HepG2 (cell line): Measurements from ENCODE around the gene SKP2. TPM values are rescaled to one million over a fixed set of nuclear protein-coding genes. Genes with fewer than 3 reads are reported as not detected.
A peak's percentile ranks its signal among the peaks of the same experiment; 100 is the strongest.

ENCODE experiments used
- DR1 ChIP-seq: sonication (generic); formaldehyde crosslinking; IDR thresholded peaks from 2 replicates; pipeline ENCODE4 v1.8.0; 2021; ENCODE audit warnings: mild to moderate bottlenecking, missing genetic modification reagents, inconsistent platforms
- MXI1 ChIP-seq: IDR thresholded peaks from 3 replicates; pipeline ENCODE4 v1.6.1; 2012; ENCODE audit warnings: low read depth, low read length, inconsistent platforms, borderline replicate concordance
- SKI ChIP-seq: fragments of 450-650 bp; IDR thresholded peaks from one replicate; pipeline ENCODE4 v1.6.1; 2018; ENCODE audit warnings: mild to moderate bottlenecking; ENCODE audit not compliant: partially characterized antibody
- SP5 ChIP-seq: IDR thresholded peaks from 2 replicates; pipeline ENCODE4 v1.6.1; 2016; ENCODE audit warnings: low read depth, borderline replicate concordance
- SUZ12 ChIP-seq: fragments of 150-350 bp; IDR thresholded peaks from 2 replicates; pipeline ENCODE4 v1.6.1; 2014; ENCODE audit warnings: low read depth, low read length
- ZNF382 ChIP-seq: sonication (generic); formaldehyde crosslinking; IDR thresholded peaks from 2 replicates; pipeline ENCODE4 v1.5.0; 2020; ENCODE audit warnings: missing genetic modification reagents, mild to moderate bottlenecking, borderline replicate concordance
- ZNF572 ChIP-seq: sonication (generic); formaldehyde crosslinking; IDR thresholded peaks from 2 replicates; pipeline ENCODE4 v1.5.1; 2020; ENCODE audit warnings: mild to moderate bottlenecking, missing genetic modification reagents
- ZNF616 ChIP-seq: sonication (generic); formaldehyde crosslinking; IDR thresholded peaks from 2 replicates; pipeline ENCODE4 v1.5.0; 2020; ENCODE audit warnings: low read depth, mild to moderate bottlenecking, missing genetic modification reagents
- polyA plus RNA-seq, 8 experiments: library from polyadenylated mRNA; depleted of rRNA in 3 of 8; stranded (reverse) in 7 of 8; unstranded in 1 of 8; fragments of >200 nt; fragmentation: Illumina TruSeq in 4 of 8; extraction: Trizol in 4 of 8; gene quantifications; 2 replicates each; pipeline versions ENCODE4 v1.2.1 to v1.2.3, GENCODE V29; 2011 to 2016; ENCODE audit warnings: low read depth in 4 of 8, missing spikeins in 1 of 8, mixed read lengths in 1 of 8; ENCODE audit not compliant: insufficient read depth in 1 of 8
- total RNA-seq, 5 experiments: library from RNA; depleted of rRNA; stranded (reverse); fragments of >200 nt; fragmentation: Illumina TruSeq; extraction: Trizol; gene quantifications; 2 replicates each; pipeline ENCODE4 v1.2.3, GENCODE V29; 2016; ENCODE audit warnings: low read depth in 1 of 5
- TF ChIP-seq, protein P1 (sequence below): sonication (generic); formaldehyde crosslinking; IDR thresholded peaks from 2 replicates; pipeline ENCODE4 v1.5.0; 2020; ENCODE audit warnings: mild to moderate bottlenecking, missing genetic modification reagents
- TF ChIP-seq, protein P2 (sequence below): sonication (generic); formaldehyde crosslinking; IDR thresholded peaks from 2 replicates; pipeline ENCODE4 v1.4.0; 2020; ENCODE audit warnings: missing genetic modification reagents
- TF ChIP-seq, protein P3 (sequence below): sonication (generic); formaldehyde crosslinking; IDR thresholded peaks from 2 replicates; pipeline ENCODE4 v1.8.0; 2022; ENCODE audit warnings: mild to moderate bottlenecking, missing genetic modification reagents, moderate library complexity
- TF ChIP-seq, protein P4 (sequence below), 2 experiments: sonication (generic) in 1 of 2; formaldehyde crosslinking in 1 of 2; IDR thresholded peaks; 2 replicates each; pipeline versions ENCODE4 v1.4.0 to v1.6.1; 2016 to 2020; ENCODE audit warnings: borderline replicate concordance in 1 of 2, low read depth in 1 of 2, mild to moderate bottlenecking in 1 of 2, missing genetic modification reagents in 1 of 2

The SKP2 gene
- total and polyA plus RNA-seq, 2 of the 13 experiments (the other 11 are each of a cell fraction or from before 2014, with no cell fraction given): 29.6 to 84.1 TPM

DNA sequence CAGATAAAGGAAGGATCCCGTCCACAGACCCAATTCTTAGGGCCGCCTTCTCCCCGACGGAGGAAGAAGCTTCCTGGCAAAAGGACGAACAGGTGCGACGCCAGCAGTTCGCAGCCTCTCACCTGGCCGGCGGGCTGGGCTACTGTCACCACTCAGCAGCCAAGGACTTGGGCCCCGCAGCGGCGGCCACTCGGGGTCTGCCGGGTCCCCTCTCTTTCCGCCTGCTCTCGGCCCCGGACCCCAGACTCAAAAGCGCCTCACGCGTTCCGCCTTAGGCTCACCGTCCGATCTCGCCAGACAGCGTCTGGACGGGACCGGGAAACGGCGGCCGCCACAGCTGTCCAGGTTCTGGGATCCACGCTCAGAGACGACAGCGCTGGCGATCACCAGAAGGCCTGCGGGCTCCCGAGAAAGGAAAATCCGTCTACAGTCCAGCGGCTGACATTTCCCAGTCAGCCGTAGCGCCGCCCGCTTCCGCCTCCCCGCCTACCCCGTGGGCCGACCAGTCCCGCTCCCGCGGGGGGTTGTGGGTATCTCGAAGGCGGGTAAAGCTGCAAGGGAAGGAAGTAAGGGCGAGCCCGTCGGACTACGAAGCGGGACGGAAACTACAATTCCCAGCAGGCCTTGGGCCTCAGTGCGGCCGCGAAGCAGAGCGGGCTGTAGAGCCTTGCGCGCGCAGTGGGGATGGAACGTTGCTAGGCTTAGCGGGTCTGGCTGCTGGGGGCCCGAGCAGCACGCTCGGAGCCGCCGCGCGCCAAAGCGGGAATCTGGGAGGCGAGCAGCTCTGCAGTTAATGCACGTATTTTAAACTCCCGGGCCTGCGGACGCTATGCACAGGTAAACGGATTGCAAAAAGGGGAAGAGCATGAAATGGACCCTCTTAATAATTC, at the start of gene SKP2, which contains the start of gene LMBRD2 (continued):
- TF ChIP-seq, protein P1, sequence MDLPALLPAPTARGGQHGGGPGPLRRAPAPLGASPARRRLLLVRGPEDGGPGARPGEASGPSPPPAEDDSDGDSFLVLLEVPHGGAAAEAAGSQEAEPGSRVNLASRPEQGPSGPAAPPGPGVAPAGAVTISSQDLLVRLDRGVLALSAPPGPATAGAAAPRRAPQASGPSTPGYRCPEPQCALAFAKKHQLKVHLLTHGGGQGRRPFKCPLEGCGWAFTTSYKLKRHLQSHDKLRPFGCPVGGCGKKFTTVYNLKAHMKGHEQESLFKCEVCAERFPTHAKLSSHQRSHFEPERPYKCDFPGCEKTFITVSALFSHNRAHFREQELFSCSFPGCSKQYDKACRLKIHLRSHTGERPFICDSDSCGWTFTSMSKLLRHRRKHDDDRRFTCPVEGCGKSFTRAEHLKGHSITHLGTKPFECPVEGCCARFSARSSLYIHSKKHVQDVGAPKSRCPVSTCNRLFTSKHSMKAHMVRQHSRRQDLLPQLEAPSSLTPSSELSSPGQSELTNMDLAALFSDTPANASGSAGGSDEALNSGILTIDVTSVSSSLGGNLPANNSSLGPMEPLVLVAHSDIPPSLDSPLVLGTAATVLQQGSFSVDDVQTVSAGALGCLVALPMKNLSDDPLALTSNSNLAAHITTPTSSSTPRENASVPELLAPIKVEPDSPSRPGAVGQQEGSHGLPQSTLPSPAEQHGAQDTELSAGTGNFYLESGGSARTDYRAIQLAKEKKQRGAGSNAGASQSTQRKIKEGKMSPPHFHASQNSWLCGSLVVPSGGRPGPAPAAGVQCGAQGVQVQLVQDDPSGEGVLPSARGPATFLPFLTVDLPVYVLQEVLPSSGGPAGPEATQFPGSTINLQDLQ: no peak
- TF ChIP-seq ZNF572 (CRISPR knock-in tag) (0 out of 2 replicates have a peak, but pooled peaks have one; percentile 47), ZNF616 (CRISPR knock-in tag) (0 out of 2 replicates have a peak, but pooled peaks have one; percentile 67), SKI (peak; percentile 42), SP5 (CRISPR knock-in tag) (peak; percentile 56), SUZ12 (peak; percentile 89), DR1 (CRISPR knock-in tag) (peak; percentile 79), MXI1 (peak; percentile 91; the same call in 2 of the 3 replicates), ZNF382 (CRISPR knock-in tag) (no peak)
- TF ChIP-seq, protein P2, sequence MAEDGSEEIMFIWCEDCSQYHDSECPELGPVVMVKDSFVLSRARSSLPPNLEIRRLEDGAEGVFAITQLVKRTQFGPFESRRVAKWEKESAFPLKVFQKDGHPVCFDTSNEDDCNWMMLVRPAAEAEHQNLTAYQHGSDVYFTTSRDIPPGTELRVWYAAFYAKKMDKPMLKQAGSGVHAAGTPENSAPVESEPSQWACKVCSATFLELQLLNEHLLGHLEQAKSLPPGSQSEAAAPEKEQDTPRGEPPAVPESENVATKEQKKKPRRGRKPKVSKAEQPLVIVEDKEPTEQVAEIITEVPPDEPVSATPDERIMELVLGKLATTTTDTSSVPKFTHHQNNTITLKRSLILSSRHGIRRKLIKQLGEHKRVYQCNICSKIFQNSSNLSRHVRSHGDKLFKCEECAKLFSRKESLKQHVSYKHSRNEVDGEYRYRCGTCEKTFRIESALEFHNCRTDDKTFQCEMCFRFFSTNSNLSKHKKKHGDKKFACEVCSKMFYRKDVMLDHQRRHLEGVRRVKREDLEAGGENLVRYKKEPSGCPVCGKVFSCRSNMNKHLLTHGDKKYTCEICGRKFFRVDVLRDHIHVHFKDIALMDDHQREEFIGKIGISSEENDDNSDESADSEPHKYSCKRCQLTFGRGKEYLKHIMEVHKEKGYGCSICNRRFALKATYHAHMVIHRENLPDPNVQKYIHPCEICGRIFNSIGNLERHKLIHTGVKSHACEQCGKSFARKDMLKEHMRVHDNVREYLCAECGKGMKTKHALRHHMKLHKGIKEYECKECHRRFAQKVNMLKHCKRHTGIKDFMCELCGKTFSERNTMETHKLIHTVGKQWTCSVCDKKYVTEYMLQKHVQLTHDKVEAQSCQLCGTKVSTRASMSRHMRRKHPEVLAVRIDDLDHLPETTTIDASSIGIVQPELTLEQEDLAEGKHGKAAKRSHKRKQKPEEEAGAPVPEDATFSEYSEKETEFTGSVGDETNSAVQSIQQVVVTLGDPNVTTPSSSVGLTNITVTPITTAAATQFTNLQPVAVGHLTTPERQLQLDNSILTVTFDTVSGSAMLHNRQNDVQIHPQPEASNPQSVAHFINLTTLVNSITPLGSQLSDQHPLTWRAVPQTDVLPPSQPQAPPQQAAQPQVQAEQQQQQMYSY (CRISPR knock-in tag): no peak
- TF ChIP-seq, protein P3, sequence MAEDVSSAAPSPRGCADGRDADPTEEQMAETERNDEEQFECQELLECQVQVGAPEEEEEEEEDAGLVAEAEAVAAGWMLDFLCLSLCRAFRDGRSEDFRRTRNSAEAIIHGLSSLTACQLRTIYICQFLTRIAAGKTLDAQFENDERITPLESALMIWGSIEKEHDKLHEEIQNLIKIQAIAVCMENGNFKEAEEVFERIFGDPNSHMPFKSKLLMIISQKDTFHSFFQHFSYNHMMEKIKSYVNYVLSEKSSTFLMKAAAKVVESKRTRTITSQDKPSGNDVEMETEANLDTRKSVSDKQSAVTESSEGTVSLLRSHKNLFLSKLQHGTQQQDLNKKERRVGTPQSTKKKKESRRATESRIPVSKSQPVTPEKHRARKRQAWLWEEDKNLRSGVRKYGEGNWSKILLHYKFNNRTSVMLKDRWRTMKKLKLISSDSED (CRISPR knock-in tag): no peak
- TF ChIP-seq, protein P4, sequence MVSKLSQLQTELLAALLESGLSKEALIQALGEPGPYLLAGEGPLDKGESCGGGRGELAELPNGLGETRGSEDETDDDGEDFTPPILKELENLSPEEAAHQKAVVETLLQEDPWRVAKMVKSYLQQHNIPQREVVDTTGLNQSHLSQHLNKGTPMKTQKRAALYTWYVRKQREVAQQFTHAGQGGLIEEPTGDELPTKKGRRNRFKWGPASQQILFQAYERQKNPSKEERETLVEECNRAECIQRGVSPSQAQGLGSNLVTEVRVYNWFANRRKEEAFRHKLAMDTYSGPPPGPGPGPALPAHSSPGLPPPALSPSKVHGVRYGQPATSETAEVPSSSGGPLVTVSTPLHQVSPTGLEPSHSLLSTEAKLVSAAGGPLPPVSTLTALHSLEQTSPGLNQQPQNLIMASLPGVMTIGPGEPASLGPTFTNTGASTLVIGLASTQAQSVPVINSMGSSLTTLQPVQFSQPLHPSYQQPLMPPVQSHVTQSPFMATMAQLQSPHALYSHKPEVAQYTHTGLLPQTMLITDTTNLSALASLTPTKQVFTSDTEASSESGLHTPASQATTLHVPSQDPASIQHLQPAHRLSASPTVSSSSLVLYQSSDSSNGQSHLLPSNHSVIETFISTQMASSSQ (IDR thresholded peaks at IDR 0.05; ENCODE audit: low read depth): 0 out of 2 replicates have a peak, but pooled peaks have one; percentile 24
- TF ChIP-seq, protein P4 (CRISPR knock-in tag; IDR thresholded peaks at IDR 0.05; ENCODE audit: borderline replicate concordance): peak; percentile 44; the same call in 1 of the 2 replicates
